K562 (cell line): ENCODE measurements around the gene BHLHE23. TPM values are rescaled to one million over a fixed set of nuclear protein-coding genes. Genes with fewer than 3 reads are reported as not detected.

Experiments used
- ATAC-seq: fragments of 200-7000 bp; cut with Tn5 transposase; 3 replicates; pipeline ENCODE4 v1.9.1; 2020; ENCODE audit warnings: moderate library complexity
- BruUV-seq: library from RNA; stranded (reverse); fragments of 400-500 nt; replicated peaks from 2 replicates; lab custom pipeline; 2021; lab: Mats Ljungman, UMichigan
- CTCF ChIA-PET: fragments of 300-600 bp; formaldehyde crosslinking; extraction: SDS; loops from one replicate; lab custom pipeline; 2021; ENCODE audit warnings: low intra/inter-chr PET ratio; lab: Yijun Ruan, JAX
- POLR2A ChIA-PET: fragments of 300-600, 350-650 bp; sonication (Branson Sonifier 250); formaldehyde crosslinking; extraction: SDS; loops from one replicate; lab custom pipeline; 2021; ENCODE audit warnings: antibody characterized with exemption, inconsistent platforms; lab: Yijun Ruan, JAX
- DNase-seq, 4 experiments: peaks; one replicate each; pipeline versions ENCODE4 v3.0.0 to v3.0.0-alpha.2; 2011 to 2018; ENCODE audit warnings: low spot score in 3 of 4, mixed read lengths in 3 of 4; ENCODE audit errors: extremely low read depth in 1 of 4
- FAIRE-seq: peaks from 2 replicates; lab custom pipeline; 2011; peaks lifted over from hg19 to GRCh38; lab: Jason Lieb, UNC
- H2AFZ ChIP-seq: 2 replicates; pipeline ENCODE4 v1.6.0; 2011; ENCODE audit warnings: low read depth, low read length, control low read depth, inconsistent platforms
- H3K27ac ChIP-seq: fragments of 200-600 bp; 3 replicates; pipeline ENCODE4 v1.8.0; 2011; ENCODE audit warnings: low read depth, mild to moderate bottlenecking, control low read depth, inconsistent platforms, low read length, moderate library complexity, mixed read lengths; ENCODE audit errors: extremely low read depth
- H3K27me3 ChIP-seq, 2 experiments: fragments of 300-600 bp in 1 of 2; 2 replicates in 1 of 2; 3 replicates in 1 of 2; pipeline versions ENCODE4 v1.6.0 to v1.8.0; 2011; ENCODE audit warnings: inconsistent platforms in 2 of 2, low read length in 2 of 2, mild to moderate bottlenecking in 1 of 2, mixed read lengths in 1 of 2, moderate library complexity in 1 of 2; ENCODE audit not compliant: control insufficient read depth in 2 of 2, insufficient read depth in 2 of 2
- H3K36me3 ChIP-seq: fragments of 300-600 bp; 3 replicates; pipeline ENCODE4 v1.8.0; 2011; ENCODE audit warnings: mild to moderate bottlenecking, low read length, inconsistent platforms; ENCODE audit not compliant: control insufficient read depth, insufficient read depth
- H3K4me1 ChIP-seq, 2 experiments: fragments of 200-600 bp in 1 of 2; replicated peaks in 1 of 2; 2 replicates in 1 of 2; 3 replicates in 1 of 2; pipeline versions ENCODE4 v1.5.1 to v1.8.0; 2011; ENCODE audit warnings: inconsistent platforms in 2 of 2, low read length in 2 of 2, mild to moderate bottlenecking in 1 of 2, mixed read lengths in 1 of 2, moderate library complexity in 1 of 2; ENCODE audit not compliant: control insufficient read depth in 2 of 2, insufficient read depth in 2 of 2
- H3K4me2 ChIP-seq: 2 replicates; pipeline ENCODE4 v1.6.1; 2011; ENCODE audit warnings: low read length, control low read depth, inconsistent platforms, mixed read lengths; ENCODE audit not compliant: insufficient read depth
- H3K4me3 ChIP-seq: fragments of 200-600 bp; sonication (generic), shearing (Covaris generic); 2 replicates; pipeline ENCODE4 v1.5.1; 2016; ENCODE audit warnings: control low read depth, inconsistent platforms
- H3K79me2 ChIP-seq: fragments of 200-600 bp; 3 replicates; pipeline ENCODE4 v1.8.0; 2011; ENCODE audit warnings: low read length, inconsistent platforms; ENCODE audit not compliant: control insufficient read depth, insufficient read depth
- H3K9ac ChIP-seq, 2 experiments: 2 replicates each; pipeline versions ENCODE4 v1.6.0 to v1.6.1; 2011; ENCODE audit warnings: low read depth in 2 of 2, low read length in 2 of 2, control low read depth in 1 of 2, inconsistent platforms in 1 of 2, mild to moderate bottlenecking in 1 of 2, mixed read lengths in 1 of 2; ENCODE audit not compliant: insufficient read depth in 1 of 2
- H3K9me1 ChIP-seq: one replicate; pipeline ENCODE4 v1.6.0; 2011; ENCODE audit warnings: inconsistent platforms, mild to moderate bottlenecking, low read length, moderate library complexity; ENCODE audit not compliant: control insufficient read depth, insufficient read depth
- H3K9me3 ChIP-seq: replicated peaks from 2 replicates; pipeline ENCODE4 v1.5.1; 2011; ENCODE audit warnings: low read depth, low read length, inconsistent platforms; ENCODE audit not compliant: control insufficient read depth, insufficient read depth
- H4K20me1 ChIP-seq: replicated peaks from 2 replicates; pipeline ENCODE4 v1.6.1; 2011; ENCODE audit warnings: low read length, inconsistent platforms, mixed read lengths; ENCODE audit not compliant: control insufficient read depth, insufficient read depth
- E2F4 ChIP-seq: sonication (generic); formaldehyde crosslinking; IDR thresholded peaks from 2 replicates; pipeline ENCODE4 v1.8.0; 2022; ENCODE audit warnings: mild to moderate bottlenecking, low read depth, missing genetic modification reagents
- ZNF263 ChIP-seq: sonication (generic); formaldehyde crosslinking; IDR thresholded peaks from 2 replicates; pipeline ENCODE4 v1.8.0; 2022; ENCODE audit warnings: mild to moderate bottlenecking, missing genetic modification reagents, borderline replicate concordance
- WGBS: fragments of 100-300 bp; shearing (Covaris generic); methylation state at CpG from one replicate; pipeline ENCODE4 v1.1.6; 2016; ENCODE audit warnings: low coverage, mixed read lengths; ENCODE audit not compliant: insufficient coverage; ENCODE audit errors: missing lambda C conversion rate; 5-methylcytosine and 5-hydroxymethylcytosine counted together
- in situ Hi-C: fragments of 300-500 bp; cut with MboI; formaldehyde crosslinking; loops from 4 replicates; pipeline ENCODE4 v1.15.0; 2018; ENCODE audit warnings: inconsistent platforms, mixed read lengths
- intact Hi-C: fragments of 100-400 bp; cut with micrococcal nuclease; formaldehyde crosslinking; loops from 2 replicates; pipeline ENCODE4 v1.14.2; 2022
- polyA plus RNA-seq, 8 experiments: library from polyadenylated mRNA; depleted of rRNA in 4 of 8; stranded (reverse) in 5 of 8; unstranded in 3 of 8; fragments of >200 nt; fragmentation: Nextera tagmentation in 2 of 8; fragmentation: Illumina TruSeq in 1 of 8; extraction: Ambion mirVana in 2 of 8; extraction: Trizol in 1 of 8; gene quantifications; 2 replicates each; pipeline versions ENCODE4 v1.2.1 to v1.2.3, GENCODE V29; 2011 to 2014; ENCODE audit warnings: inconsistent platforms in 1 of 8, missing spikeins in 1 of 8
- total RNA-seq, 7 experiments: library from RNA; depleted of rRNA in 6 of 7; stranded (reverse); fragments of >200 nt in 6 of 7; fragmentation: Illumina TruSeq in 2 of 7; extraction: Trizol in 2 of 7; gene quantifications; 2 replicates each; pipeline versions ENCODE4 v1.2.1 to v1.2.3, GENCODE V29; 2011 to 2021; ENCODE audit warnings: low replicate concordance in 1 of 7

BHLHE23 gene
- total and polyA plus RNA-seq, 9 of the 15 experiments (the other 6 are each of a cell fraction or from before 2014, with no cell fraction given): not detected

- Histone ChIP-seq H2AFZ (no peak overlapping the region), H3K27ac (no peak overlapping the region), H3K36me3 (no peaks in the 10 kb centered on the region), H3K9ac (no peak overlapping the region), H3K4me1 (peaks cover 0 to 24% of the 10 kb centered on the region in 2 experiments; a peak in 1 of 5 replicates), H3K79me2 (no peaks in the 10 kb centered on the region), H3K4me2 (no peak overlapping the region), H4K20me1 (peaks cover 9% of the 10 kb centered on the region), H3K27me3 (peaks cover 86 to 92% of the 10 kb centered on the region in 2 experiments), H3K4me3 (no peak overlapping the region), H3K9me1 (no peaks in the 10 kb centered on the region), H3K9me3 (no peaks in the 10 kb centered on the region)
- FAIRE-seq (no peak), ATAC-seq (no peak), DNase-seq (no peak)
- POLR2A ChIA-PET: interaction anchor here (0.6 kb wide), 3 partner anchors 126 to 418 kb away, joined by 3 read pairs; no protein-coding TSS in a partner anchor
- 2% methylated on average over 40 of the region's 40 CpGs for WGBS
- no peak for TF ChIP-seq E2F4 (CRISPR knock-in tag)
- TF ChIP-seq ZNF263 (CRISPR knock-in tag): peak; percentile 73
- CTCF ChIA-PET: no interaction called here
- intact Hi-C loops (no loop called here), in situ Hi-C loops (no loop called here)
- BruUV-seq: no TSS peak
Measured at GRCh38 chr20:63021356-63022321, 14.9 kb upstream of the BHLHE23 start.
